Activated CD4-positive, alpha-beta memory T cell treated with anti-CD3 and anti-CD28 coated beads for 36 hours (primary cell): Measurements from ENCODE around the gene SLC66A1. TPM values are rescaled to one million over a fixed set of nuclear protein-coding genes. Genes with fewer than 3 reads are reported as not detected.
"Not testable (repeated sequence)": the region's sequence is repeated elsewhere in the genome, so short reads cannot be mapped to it uniquely, and the experiment has no call there.

ENCODE experiments used
- CTCF ChIA-PET: fragments of 350-600 bp; sonication (Branson Sonifier 250); formaldehyde crosslinking; loops from one replicate; lab custom pipeline; 2021; ENCODE audit warnings: antibody characterized with exemption, inconsistent platforms; lab: Charles Lee
- POLR2A ChIA-PET: fragments of 350-600 bp; sonication (Branson Sonifier 250); formaldehyde crosslinking; loops from one replicate; lab custom pipeline; 2021; ENCODE audit warnings: antibody characterized with exemption; lab: Charles Lee
- DNase-seq: peaks from one replicate; pipeline ENCODE4 v3.0.0-alpha.2; 2020
- H3K27ac Mint-ChIP-seq: one replicate; pipeline ENCODE4 v1.8.0; 2021; ENCODE audit warnings: mixed read lengths
- H3K27me3 Mint-ChIP-seq: one replicate; pipeline ENCODE4 v1.8.0; 2021; ENCODE audit warnings: mixed read lengths
- H3K36me3 Mint-ChIP-seq: one replicate; pipeline ENCODE4 v1.8.0; 2021; ENCODE audit warnings: mixed read lengths
- H3K4me1 Mint-ChIP-seq: one replicate; pipeline ENCODE4 v1.8.0; 2021; ENCODE audit warnings: low read depth, mixed read lengths
- H3K4me3 Mint-ChIP-seq: one replicate; pipeline ENCODE4 v1.8.0; 2021; ENCODE audit warnings: mild to moderate bottlenecking, mixed read lengths
- H3K9me3 Mint-ChIP-seq: one replicate; pipeline ENCODE4 v1.8.0; 2021; ENCODE audit warnings: mixed read lengths
- intact Hi-C: fragments of 100-400 bp; cut with micrococcal nuclease; formaldehyde crosslinking; loops from one replicate; pipeline ENCODE4 v1.15.1; 2023
- total RNA-seq, 2 experiments: library from RNA; stranded (reverse); gene quantifications; one replicate each; pipeline ENCODE4 v1.2.3, GENCODE V29; 2021

The SLC66A1 gene, protein sequence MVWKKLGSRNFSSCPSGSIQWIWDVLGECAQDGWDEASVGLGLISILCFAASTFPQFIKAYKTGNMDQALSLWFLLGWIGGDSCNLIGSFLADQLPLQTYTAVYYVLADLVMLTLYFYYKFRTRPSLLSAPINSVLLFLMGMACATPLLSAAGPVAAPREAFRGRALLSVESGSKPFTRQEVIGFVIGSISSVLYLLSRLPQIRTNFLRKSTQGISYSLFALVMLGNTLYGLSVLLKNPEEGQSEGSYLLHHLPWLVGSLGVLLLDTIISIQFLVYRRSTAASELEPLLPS
- 1 to 10 TPM; 6.8 to 7.9 TPM for total RNA-seq

DNA sequence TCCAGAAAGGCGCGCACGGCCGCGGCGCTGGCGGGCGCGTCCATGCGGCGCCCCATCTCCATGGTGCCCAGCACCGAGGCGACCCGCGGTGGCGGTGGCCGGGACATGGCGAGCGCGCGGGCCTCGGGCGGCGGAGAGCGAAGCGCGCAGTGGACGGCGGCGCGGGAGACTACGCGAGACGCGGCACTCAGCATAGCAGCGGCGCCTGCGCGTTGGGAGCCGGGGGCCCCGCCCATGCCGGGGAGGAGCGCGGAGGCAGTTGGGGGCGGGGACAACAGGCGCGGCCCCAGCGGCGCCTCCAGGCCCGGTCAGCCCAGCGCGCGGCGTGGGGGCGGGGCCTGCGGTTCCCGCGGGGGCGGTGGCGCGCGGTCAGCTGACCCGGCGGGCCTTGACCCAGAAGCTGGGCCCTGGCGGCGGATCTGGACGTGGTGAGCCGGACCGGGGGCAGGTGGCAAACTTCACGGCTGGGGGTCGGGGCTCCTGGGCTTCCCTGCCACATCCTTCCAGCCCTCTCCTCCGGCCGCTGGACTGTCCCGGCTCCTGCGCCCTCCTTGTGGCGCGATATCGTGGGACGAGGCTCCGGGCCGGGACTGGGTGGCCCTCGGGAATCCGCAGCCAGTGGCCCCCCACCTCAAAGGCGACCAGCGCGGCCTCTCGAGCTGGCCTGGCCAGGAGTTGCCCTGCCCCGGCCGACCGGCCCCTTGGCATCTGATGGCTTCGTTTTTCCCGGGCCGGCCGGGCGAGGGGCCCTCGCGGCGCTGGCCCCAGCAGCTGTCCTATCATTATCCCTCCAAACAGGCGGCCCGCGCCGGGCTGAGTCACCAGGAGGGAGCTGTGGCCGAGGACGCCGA, at the start of gene SLC66A1, which contains the start of gene AKR7A2:
Gene SLC66A1, plus strand, starts transcription at position 396 of the 851 bp plus-strand sequence. CDS start 5,352 bp downstream, outside the sequence.
Gene AKR7A2, minus strand, starts transcription at position 214 of the 851 bp plus-strand sequence. Its CDS starts 20 bp downstream, at position 194.
- ChIA-PET POLR2A (interaction anchor here (1.0 kb wide), 1 partner anchor 54 kb away, joined by 3 read pairs; no protein-coding TSS in a partner anchor), CTCF (interaction anchor here (0.6 to 1.6 kb wide), 3 partner anchors 23 to 101 kb away, joined by 3 to 4 read pairs (median 3); no protein-coding TSS in a partner anchor)
- Mint-ChIP-seq H3K4me1 (peaks cover 35% of the 10 kb centered on the region), H3K27me3 (no peaks in the 10 kb centered on the region), H3K9me3 (no peaks in the 10 kb centered on the region), H3K36me3 (peaks cover 5% of the 10 kb centered on the region), H3K4me3 (peak within 1 kb of the TSS; percentile 79), H3K27ac (peak within 1 kb of the TSS; percentile 35)
- peak; percentile 91 for DNase-seq
- intact Hi-C loops = loop anchor here (2.0 kb wide), 1 partner anchor 55 kb away; no protein-coding TSS in a partner anchor

DNA sequence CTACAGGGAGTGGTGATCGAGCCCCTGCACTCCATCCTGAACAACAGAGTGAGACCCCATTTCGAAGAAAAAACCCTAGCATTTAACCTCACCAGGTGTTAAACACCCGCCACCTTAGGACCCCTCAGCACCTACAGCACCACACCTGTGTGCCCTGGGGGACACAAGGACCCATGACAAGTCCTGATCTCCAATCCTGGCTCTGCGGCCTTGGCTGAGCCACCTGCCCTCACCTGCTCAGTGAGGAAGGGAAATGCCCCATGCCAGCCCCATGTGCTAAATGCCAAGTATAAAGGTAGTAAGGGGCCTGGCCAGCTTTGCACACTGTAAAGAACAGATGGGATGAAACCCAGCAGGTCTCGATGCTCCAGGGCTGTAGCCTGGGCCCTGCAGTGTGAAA, 49.4 kb upstream of the SLC66A1 start:
- no peak overlapping the region for H3K27ac Mint-ChIP-seq

DNA sequence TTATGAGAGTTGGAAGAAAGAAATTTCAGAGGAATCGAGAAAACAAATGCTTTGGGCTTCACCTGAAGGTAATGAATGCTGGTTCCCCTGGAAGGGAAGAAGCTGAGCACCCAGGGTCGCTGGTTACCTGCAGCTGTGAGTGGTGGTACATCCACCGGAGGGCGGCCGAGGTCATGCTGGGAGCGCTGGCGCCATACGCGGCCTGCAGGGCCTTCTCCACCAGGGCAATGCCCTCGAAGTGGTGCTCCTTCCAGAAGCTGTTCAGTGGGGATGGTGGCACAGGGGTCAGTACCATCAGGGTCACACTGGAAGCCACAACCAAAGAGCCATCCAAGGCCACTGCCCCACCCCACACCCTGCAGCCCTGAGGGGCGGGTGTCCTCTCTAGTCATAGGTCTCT, 43.7 kb upstream of the SLC66A1 start:
- H3K27ac Mint-ChIP-seq = no peak overlapping the region
- intact Hi-C loops = no loop called here
- peaks cover 8% of the 10 kb centered on the region for H3K27me3 Mint-ChIP-seq
- peaks cover 2% of the 10 kb centered on the region for H3K4me1 Mint-ChIP-seq
- ChIA-PET POLR2A (no interaction called here), CTCF (interaction anchor here (1.8 kb wide), 1 partner anchor 313 kb away, joined by 4 read pairs; no protein-coding TSS in a partner anchor)
- H3K36me3 Mint-ChIP-seq = no peaks in the 10 kb centered on the region
- H3K4me3 Mint-ChIP-seq = no peak overlapping the region
- DNase-seq = no peak
- no peaks in the 10 kb centered on the region for H3K9me3 Mint-ChIP-seq

More for the DNA sequence above, 49.4 kb upstream of the SLC66A1 start:
- Mint-ChIP-seq H3K9me3 (no peaks in the 10 kb centered on the region), H3K4me3 (no peak overlapping the region), H3K4me1 (peaks cover 5% of the 10 kb centered on the region), H3K27me3 (no peaks in the 10 kb centered on the region), H3K36me3 (peaks cover 20% of the 10 kb centered on the region)
- ChIA-PET CTCF (no interaction called here), POLR2A (no interaction called here)
- intact Hi-C loops = no loop called here
- no peak for DNase-seq

DNA sequence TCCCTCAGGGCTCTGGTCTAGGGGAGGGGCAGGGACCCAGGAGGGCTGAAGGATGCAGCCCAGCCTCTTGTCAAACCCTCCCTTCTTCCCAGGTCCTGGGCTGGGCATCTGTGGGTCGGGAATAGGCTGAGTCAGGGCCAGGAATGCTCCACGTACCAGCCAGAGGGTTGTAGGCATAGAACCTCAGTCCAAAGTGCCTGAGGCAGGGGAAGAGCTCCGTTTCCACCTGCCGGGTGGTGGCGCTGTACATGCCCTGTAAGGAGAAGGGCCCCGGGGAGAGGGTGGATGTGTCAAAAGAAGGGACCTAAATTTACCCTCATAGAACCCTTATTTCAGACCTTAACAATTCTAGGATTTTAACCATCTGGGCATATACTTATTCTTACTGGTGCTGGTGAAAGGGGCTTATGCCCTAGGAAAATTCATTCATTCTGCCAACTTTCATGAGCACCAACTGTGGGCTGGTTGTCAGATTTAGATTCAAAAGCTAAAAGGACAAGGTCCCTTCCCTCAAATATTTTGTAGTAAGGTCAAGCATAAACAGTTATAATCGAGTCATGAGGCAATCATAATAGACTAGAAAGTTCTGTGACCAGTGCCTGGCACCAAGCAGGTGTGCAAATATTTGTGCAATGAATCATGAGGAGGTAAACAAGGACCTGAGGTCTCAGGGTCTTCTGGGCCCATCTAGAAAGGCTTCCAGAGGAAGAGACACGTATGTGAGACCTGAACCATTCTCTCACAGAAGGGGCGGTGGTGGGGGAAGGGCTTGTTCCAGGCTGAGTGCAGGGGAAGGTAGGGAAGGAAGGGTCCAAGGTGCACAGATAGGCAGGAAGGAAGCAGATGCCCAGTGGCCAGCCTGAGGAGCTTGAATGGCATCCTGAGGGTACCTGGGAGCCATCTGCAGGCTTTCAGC, 42.4 kb upstream of the SLC66A1 start:
- H3K9me3 Mint-ChIP-seq, POLR2A ChIA-PET, intact Hi-C loops, H3K4me3 Mint-ChIP-seq, DNase-seq, H3K4me1 Mint-ChIP-seq, H3K36me3 Mint-ChIP-seq, H3K27ac Mint-ChIP-seq: not testable (repeated sequence)
- peaks cover 14% of the 10 kb centered on the region for H3K27me3 Mint-ChIP-seq
- CTCF ChIA-PET = interaction anchor here (1.8 kb wide), 1 partner anchor 312 kb away, joined by 4 read pairs; no protein-coding TSS in a partner anchor

DNA sequence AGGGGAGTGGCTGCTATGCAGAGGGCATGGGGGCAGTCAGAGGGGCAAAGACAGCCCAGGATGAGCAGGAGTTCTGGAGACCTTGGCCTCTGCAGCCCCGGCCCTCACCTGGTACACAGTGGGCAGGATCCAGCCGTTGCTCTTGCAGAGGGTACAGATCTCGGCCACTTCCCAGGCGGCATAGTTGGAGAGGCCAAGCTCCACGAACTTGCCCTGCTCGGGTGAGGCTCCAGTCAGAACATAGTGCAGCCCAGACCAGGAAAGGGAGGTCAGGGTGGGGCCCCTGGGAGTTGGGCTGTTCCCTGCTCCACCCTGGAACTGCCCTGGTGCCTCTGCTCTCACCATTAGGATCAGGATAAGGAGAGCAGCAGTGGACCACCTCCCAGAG, 41.8 kb upstream of the SLC66A1 start:
- H3K4me1 Mint-ChIP-seq, H3K9me3 Mint-ChIP-seq, DNase-seq, H3K27ac Mint-ChIP-seq, H3K4me3 Mint-ChIP-seq, intact Hi-C loops, H3K36me3 Mint-ChIP-seq, POLR2A ChIA-PET, CTCF ChIA-PET: not testable (repeated sequence)
- peaks cover 14% of the 10 kb centered on the region for H3K27me3 Mint-ChIP-seq

DNA sequence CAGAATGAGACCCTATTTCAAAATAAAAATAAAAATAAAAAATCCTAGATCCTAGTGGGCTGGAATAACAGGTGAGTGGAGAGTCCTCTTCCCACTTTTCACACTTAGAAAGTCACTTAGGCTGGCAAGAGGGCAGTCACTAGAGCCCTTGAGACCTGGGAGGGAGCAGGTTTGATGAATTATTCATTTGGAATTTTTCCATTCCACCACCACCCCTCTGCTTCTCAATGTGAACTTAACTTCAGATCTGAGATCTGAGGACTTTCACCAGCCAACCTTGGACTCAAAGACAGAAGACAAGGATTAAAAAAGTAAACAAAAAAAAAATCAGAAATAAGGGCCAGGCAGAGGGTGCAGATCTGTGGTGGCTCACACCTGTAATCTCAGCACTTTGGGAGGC, 40.1 kb upstream of the SLC66A1 start:
- CTCF ChIA-PET = no interaction called here
- H3K27ac Mint-ChIP-seq = no peak overlapping the region

DNA sequence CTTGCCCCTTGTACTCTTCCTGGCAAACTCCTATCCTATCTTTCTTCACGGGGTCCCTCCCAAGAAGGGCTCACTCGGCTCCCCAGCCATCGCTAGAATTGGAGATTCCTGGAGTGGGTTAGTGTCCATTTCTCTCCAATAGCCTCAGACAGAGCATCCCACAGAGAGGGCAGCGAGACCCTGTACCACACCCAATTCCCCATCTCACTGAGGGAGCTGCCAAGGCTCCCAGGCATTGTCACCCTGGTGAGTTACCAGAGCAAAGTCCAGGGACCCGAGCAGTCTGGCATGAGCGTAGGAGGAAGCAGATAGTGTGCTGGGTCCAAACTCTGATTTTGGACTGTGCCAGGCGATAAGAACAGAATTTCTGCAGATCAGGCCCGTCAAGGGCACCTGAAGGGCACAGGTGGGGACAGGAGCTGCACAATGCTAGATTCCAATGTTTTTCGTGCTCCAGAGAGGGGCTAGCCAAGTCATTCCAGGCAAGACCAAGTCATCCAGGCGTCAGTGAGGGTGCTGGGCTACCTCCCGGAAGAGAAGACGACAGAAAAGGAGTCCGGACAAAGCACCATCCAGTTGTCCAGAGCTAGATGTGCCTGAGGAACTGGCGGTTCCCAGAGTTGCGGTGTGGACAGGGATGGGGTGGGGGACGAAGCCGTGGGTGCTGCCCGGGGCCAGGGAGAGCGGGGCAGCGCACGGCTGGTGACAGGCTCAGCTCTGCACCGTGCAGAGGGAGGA, 38.9 kb upstream of the SLC66A1 start:
- Mint-ChIP-seq H3K36me3 (peaks cover 3% of the 10 kb centered on the region), H3K27ac (no peak overlapping the region), H3K27me3 (peaks cover 15% of the 10 kb centered on the region), H3K4me1 (peaks cover 3% of the 10 kb centered on the region), H3K4me3 (no peak overlapping the region), H3K9me3 (peaks cover 4% of the 10 kb centered on the region)
- ChIA-PET CTCF (no interaction called here), POLR2A (no interaction called here)
- intact Hi-C loops = no loop called here
- no peak for DNase-seq

More for the DNA sequence above, 40.1 kb upstream of the SLC66A1 start:
- Mint-ChIP-seq H3K9me3 (peaks cover 4% of the 10 kb centered on the region), H3K4me1 (peaks cover 3% of the 10 kb centered on the region), H3K36me3 (peaks cover 3% of the 10 kb centered on the region), H3K27me3 (peaks cover 15% of the 10 kb centered on the region), H3K4me3 (no peak overlapping the region)
- POLR2A ChIA-PET = no interaction called here
- DNase-seq = no peak
- intact Hi-C loops = no loop called here

DNA sequence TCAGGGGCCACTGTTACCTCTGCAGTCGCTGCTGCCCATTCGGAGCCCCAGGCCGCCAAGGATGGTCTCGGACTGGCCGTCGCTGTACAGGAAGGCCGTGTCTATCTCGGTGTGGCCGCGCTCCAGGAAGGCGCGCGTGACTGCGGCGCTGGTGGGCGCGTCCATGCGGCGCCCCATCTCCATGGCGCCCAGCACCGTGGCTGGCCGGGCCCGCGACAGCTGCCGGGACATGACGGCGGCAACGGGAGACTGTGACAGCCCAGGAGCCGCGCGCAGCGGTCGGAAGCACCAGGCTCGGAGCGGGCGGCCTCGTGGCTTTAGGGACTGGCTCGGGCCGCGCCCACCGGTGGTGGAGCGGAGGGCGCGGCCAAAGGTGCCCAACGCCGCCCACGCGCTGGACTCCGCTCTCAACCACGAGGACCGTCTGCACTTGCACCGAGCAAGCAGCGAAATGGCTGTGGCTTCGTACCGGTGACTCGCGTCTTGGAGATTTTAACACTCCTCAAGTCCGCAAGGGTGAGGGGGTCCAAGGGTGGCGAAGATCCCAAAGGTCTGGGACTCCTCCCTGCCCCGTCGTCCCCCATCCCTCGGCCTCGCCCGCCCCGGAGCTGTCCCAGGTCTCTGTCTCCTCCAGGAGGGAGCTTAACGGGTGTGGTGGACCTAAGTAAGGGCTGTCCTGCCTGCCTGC, 38.1 kb upstream of the SLC66A1 start:
- CTCF ChIA-PET, POLR2A ChIA-PET, H3K36me3 Mint-ChIP-seq, DNase-seq, intact Hi-C loops, H3K4me1 Mint-ChIP-seq, H3K9me3 Mint-ChIP-seq, H3K4me3 Mint-ChIP-seq, H3K27ac Mint-ChIP-seq: not testable (repeated sequence)
- H3K27me3 Mint-ChIP-seq = peaks cover 15% of the 10 kb centered on the region

DNA sequence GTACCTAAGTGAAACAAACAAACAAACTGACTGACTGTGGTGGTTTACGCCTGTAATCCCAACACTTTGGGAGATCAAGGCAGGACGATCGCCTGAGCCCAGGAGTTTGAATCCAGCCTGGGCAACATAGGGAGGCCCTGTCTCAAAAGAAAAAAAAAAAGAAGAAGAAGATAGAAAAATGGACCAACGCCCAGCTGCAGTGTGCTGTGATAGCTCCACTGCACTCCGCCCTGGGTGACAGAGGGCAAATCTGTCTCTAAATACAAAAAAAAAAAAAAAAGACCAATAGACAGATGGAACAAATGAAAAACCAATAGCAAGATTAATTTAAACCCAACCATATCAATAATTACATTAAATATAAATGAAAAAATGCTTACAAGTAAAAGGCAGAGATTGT, 37.5 kb upstream of the SLC66A1 start:
- POLR2A ChIA-PET = no interaction called here
- intact Hi-C loops = no loop called here

DNA sequence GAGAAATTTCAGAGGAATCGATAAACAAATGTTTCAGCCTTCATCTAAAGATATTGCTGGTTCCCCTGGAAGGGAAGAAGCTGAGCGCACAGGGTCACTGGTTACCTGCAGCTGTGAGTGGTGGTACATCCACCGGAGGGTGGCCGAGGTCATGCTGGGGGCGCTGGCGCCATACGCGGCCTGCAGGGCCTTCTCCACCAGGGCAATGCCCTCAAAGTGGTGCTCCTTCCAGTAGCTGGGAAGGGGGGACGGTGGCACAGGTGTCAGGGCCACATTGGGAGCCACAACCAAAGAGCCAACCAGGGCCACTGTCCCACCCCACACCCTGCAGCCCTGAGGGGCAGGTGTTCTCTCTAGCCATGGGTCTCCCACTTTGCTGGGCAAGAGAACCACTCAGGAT, 28.2 kb upstream of the SLC66A1 start:
- Mint-ChIP-seq H3K9me3 (no peaks in the 10 kb centered on the region), H3K4me1 (peaks cover 2% of the 10 kb centered on the region), H3K27me3 (no peaks in the 10 kb centered on the region), H3K4me3 (no peak overlapping the region), H3K27ac (no peak overlapping the region), H3K36me3 (no peaks in the 10 kb centered on the region)
- CTCF ChIA-PET = no interaction called here
- intact Hi-C loops = no loop called here
- DNase-seq = no peak
- POLR2A ChIA-PET = no interaction called here

More for the DNA sequence above, 37.5 kb upstream of the SLC66A1 start:
- peaks cover 4% of the 10 kb centered on the region for H3K9me3 Mint-ChIP-seq
- no peak overlapping the region for H3K4me3 Mint-ChIP-seq
- H3K4me1 Mint-ChIP-seq = peaks cover 3% of the 10 kb centered on the region
- no peak overlapping the region for H3K27ac Mint-ChIP-seq
- peaks cover 3% of the 10 kb centered on the region for H3K36me3 Mint-ChIP-seq
- H3K27me3 Mint-ChIP-seq = peaks cover 15% of the 10 kb centered on the region
- DNase-seq = no peak
- CTCF ChIA-PET = no interaction called here
